HepG2 (cell line): ENCODE data around the gene ZFP69B. TPM values are rescaled to one million over a fixed set of nuclear protein-coding genes. Genes with fewer than 3 reads are reported as not detected.

Source experiments
- AGO2 ChIP-seq: fragments of 200-400 bp; formaldehyde crosslinking; optimal IDR thresholded peaks from 2 replicates; pipeline ENCODE3; 2017; ENCODE audit warnings: mild to moderate bottlenecking, low read depth, low read length, moderate library complexity
- ASH2L ChIP-seq: fragments of 300-600, 200-600 bp; sonication (generic); IDR thresholded peaks from 2 replicates; pipeline ENCODE4 v1.7.0; 2017; ENCODE audit warnings: low read depth, mild to moderate bottlenecking, moderate library complexity, mixed read lengths, low read length; ENCODE audit not compliant: insufficient read length
- ATAD3A ChIP-seq: sonication (generic); formaldehyde crosslinking; IDR thresholded peaks from 2 replicates; pipeline ENCODE4 v1.4.0; 2020; ENCODE audit warnings: missing genetic modification reagents
- DMAP1 ChIP-seq: IDR thresholded peaks from 2 replicates; pipeline ENCODE4 v1.6.1; 2016
- HNRNPLL ChIP-seq: fragments of 200-400 bp; formaldehyde crosslinking; IDR thresholded peaks from 2 replicates; pipeline ENCODE4 v1.6.1; 2017; ENCODE audit warnings: mild to moderate bottlenecking, low read depth, low read length; ENCODE audit not compliant: poor library complexity, severe bottlenecking
- MED8 ChIP-seq: sonication (generic); formaldehyde crosslinking; IDR thresholded peaks from 2 replicates; pipeline ENCODE4 v1.8.1; 2023; ENCODE audit warnings: mild to moderate bottlenecking, missing genetic modification reagents; ENCODE audit not compliant: insufficient replicate concordance
- POGZ ChIP-seq: sonication (generic); formaldehyde crosslinking; IDR thresholded peaks from 2 replicates; pipeline ENCODE4 v1.4.0; 2020; ENCODE audit warnings: mild to moderate bottlenecking, missing genetic modification reagents
- SP4 ChIP-seq: sonication (generic); formaldehyde crosslinking; IDR thresholded peaks from 2 replicates; pipeline ENCODE4 v1.8.1; 2023; ENCODE audit warnings: mild to moderate bottlenecking, missing genetic modification reagents
- YY1 ChIP-seq: IDR thresholded peaks from 2 replicates; pipeline ENCODE4 v1.6.1; 2011; ENCODE audit warnings: low read length, low read depth, moderate library complexity, mild to moderate bottlenecking; ENCODE audit not compliant: insufficient read depth, insufficient replicate concordance
- ZFP62 ChIP-seq: sonication (generic); formaldehyde crosslinking; IDR thresholded peaks from 2 replicates; pipeline ENCODE4 v1.4.0; 2020; ENCODE audit warnings: missing genetic modification reagents
- ZNF354B ChIP-seq: sonication (generic); formaldehyde crosslinking; IDR thresholded peaks from 2 replicates; pipeline ENCODE4 v1.8.0; 2022; ENCODE audit warnings: mild to moderate bottlenecking, missing genetic modification reagents
- ZNF713 ChIP-seq: sonication (generic); formaldehyde crosslinking; IDR thresholded peaks from 2 replicates; pipeline ENCODE4 v1.4.0; 2020; ENCODE audit warnings: mild to moderate bottlenecking, missing genetic modification reagents
- ZNF816 ChIP-seq: sonication (generic); formaldehyde crosslinking; IDR thresholded peaks from 2 replicates; pipeline ENCODE4 v1.8.0; 2022; ENCODE audit warnings: missing genetic modification reagents, mild to moderate bottlenecking, borderline replicate concordance
- polyA plus RNA-seq, 8 experiments: library from polyadenylated mRNA; depleted of rRNA in 3 of 8; stranded (reverse) in 7 of 8; unstranded in 1 of 8; fragments of >200 nt; fragmentation: Illumina TruSeq in 4 of 8; extraction: Trizol in 4 of 8; gene quantifications; 2 replicates each; pipeline versions ENCODE4 v1.2.1 to v1.2.3, GENCODE V29; 2011 to 2016; ENCODE audit warnings: low read depth in 4 of 8, missing spikeins in 1 of 8, mixed read lengths in 1 of 8; ENCODE audit not compliant: insufficient read depth in 1 of 8
- total RNA-seq, 5 experiments: library from RNA; depleted of rRNA; stranded (reverse); fragments of >200 nt; fragmentation: Illumina TruSeq; extraction: Trizol; gene quantifications; 2 replicates each; pipeline ENCODE4 v1.2.3, GENCODE V29; 2016; ENCODE audit warnings: low read depth in 1 of 5
- TF ChIP-seq, protein P1 (sequence below): IDR thresholded peaks from 2 replicates; pipeline ENCODE4 v1.6.1; 2012; ENCODE audit warnings: low read depth, low read length, improper control_type of control experiment
- TF ChIP-seq, protein P2 (sequence below): sonication (generic); formaldehyde crosslinking; IDR thresholded peaks from 2 replicates; pipeline ENCODE4 v1.8.1; 2023; ENCODE audit warnings: mild to moderate bottlenecking, inconsistent platforms, moderate library complexity, missing genetic modification reagents, borderline replicate concordance
- TF ChIP-seq, protein P3 (sequence below): IDR thresholded peaks from 2 replicates; pipeline ENCODE4 v1.6.1; 2016
- TF ChIP-seq, protein P4 (sequence below): sonication (generic); IDR thresholded peaks from 2 replicates; pipeline ENCODE4 v1.6.1; 2016; ENCODE audit warnings: low read depth, borderline replicate concordance
- TF ChIP-seq, protein P5 (sequence below): sonication (generic); formaldehyde crosslinking; conservative IDR thresholded peaks from 2 replicates; pipeline ENCODE4 v1.4.0; 2020; ENCODE audit warnings: mild to moderate bottlenecking, missing genetic modification reagents, moderate library complexity
- TF ChIP-seq, protein P6 (sequence below): sonication (generic); formaldehyde crosslinking; IDR thresholded peaks from 2 replicates; pipeline ENCODE4 v1.8.1; 2022; ENCODE audit warnings: mild to moderate bottlenecking, missing genetic modification reagents

The ZFP69B gene
- total and polyA plus RNA-seq, 2 of the 13 experiments (the other 11 are each of a cell fraction or from before 2014, with no cell fraction given), result 4.6 to 7.7 TPM

DNA sequence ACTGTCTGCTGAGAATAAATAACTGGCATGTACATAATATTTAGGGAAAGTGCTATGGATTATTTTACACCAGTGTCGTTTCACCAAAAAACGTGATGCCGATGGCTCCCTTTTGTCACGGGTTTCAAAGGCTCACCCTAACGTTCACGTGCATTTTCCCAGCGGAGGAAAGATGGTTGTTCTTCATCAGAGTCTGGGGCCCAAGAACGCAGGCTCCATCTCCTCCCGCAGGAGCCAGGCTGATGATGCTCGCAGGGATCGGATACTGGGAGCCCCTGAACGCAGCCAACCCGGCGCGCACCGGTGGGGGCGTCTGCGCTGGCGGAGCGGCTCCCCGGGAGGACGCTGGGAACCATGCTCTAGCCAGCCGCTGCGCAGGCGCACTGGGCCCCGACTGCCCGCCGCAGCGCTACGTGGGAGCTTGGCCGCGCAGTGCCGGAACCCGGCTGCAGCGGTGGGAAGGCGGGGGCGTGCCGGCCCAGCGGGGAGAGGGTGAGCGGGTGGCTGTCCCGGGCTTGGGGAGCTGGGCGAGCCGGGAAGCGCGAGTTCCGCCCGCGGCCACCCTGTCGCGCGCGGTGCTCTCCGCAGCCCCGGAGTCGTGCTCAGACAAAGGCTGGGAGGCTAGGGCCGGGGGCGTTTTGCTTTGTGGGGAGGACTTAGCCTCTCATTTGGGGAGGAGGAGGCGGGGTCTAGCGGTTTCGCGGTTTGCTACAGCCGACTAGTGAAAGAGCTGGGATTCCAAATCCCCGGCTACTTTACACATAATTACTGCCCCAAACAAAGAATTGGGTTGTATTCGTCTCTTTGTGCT lies at the start of gene ZFP69B (continued):
- TF ChIP-seq, protein P1, sequence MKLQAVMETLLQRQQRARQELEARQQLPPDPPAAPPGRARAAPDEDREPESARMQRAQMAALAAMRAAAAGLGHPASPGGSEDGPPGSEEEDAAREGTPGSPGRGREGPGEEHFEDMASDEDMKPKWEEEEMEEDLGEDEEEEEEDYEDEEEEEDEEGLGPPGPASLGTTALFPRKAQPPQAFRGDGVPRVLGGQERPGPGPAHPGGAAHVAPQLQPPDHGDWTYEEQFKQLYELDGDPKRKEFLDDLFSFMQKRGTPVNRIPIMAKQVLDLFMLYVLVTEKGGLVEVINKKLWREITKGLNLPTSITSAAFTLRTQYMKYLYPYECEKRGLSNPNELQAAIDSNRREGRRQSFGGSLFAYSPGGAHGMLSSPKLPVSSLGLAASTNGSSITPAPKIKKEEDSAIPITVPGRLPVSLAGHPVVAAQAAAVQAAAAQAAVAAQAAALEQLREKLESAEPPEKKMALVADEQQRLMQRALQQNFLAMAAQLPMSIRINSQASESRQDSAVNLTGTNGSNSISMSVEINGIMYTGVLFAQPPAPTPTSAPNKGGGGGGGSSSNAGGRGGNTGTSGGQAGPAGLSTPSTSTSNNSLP, result no peak
- TF ChIP-seq DMAP1 (CRISPR knock-in tag) (peak; percentile 53), MED8 (CRISPR knock-in tag) (peak; percentile 54), ASH2L (peak; percentile 73), HNRNPLL (peak; percentile 98), ZNF816 (CRISPR knock-in tag) (0 out of 2 replicates have a peak, but pooled peaks have one; percentile 59), ZFP62 (no peak), ZNF354B (CRISPR knock-in tag) (no peak), POGZ (CRISPR knock-in tag) (peak; percentile 81), SP4 (0 out of 2 replicates have a peak, but pooled peaks have one; percentile 34), ZNF713 (CRISPR knock-in tag) (peak; percentile 65; the same call in 1 of the 2 replicates), YY1 (peak; percentile 76), ATAD3A (CRISPR knock-in tag) (no peak), AGO2 (peak; percentile 42)
- TF ChIP-seq, protein P2, sequence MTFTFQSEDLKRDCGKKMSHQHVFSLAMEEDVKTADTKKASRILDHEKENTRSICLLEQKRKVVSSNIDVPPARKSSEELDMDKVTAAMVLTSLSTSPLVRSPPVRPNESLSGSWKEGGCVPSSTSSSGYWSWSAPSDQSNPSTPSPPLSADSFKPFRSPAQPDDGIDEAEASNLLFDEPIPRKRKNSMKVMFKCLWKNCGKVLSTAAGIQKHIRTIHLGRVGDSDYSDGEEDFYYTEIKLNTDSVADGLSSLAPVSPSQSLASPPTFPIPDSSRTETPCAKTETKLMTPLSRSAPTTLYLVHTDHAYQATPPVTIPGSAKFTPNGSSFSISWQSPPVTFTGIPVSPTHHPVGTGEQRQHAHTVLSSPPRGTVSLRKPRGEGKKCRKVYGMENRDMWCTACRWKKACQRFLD (CRISPR knock-in tag), result 0 out of 2 replicates have a peak, but pooled peaks have one; percentile 54
- TF ChIP-seq, protein P3, sequence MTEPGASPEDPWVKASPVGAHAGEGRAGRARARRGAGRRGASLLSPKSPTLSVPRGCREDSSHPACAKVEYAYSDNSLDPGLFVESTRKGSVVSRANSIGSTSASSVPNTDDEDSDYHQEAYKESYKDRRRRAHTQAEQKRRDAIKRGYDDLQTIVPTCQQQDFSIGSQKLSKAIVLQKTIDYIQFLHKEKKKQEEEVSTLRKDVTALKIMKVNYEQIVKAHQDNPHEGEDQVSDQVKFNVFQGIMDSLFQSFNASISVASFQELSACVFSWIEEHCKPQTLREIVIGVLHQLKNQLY (CRISPR knock-in tag), result 0 out of 2 replicates have a peak, but pooled peaks have one; percentile 17
- TF ChIP-seq, protein P4, sequence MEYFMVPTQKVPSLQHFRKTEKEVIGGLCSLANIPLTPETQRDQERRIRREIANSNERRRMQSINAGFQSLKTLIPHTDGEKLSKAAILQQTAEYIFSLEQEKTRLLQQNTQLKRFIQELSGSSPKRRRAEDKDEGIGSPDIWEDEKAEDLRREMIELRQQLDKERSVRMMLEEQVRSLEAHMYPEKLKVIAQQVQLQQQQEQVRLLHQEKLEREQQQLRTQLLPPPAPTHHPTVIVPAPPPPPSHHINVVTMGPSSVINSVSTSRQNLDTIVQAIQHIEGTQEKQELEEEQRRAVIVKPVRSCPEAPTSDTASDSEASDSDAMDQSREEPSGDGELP, result peak; percentile 20; the same call in 1 of the 2 replicates
- TF ChIP-seq, protein P5, sequence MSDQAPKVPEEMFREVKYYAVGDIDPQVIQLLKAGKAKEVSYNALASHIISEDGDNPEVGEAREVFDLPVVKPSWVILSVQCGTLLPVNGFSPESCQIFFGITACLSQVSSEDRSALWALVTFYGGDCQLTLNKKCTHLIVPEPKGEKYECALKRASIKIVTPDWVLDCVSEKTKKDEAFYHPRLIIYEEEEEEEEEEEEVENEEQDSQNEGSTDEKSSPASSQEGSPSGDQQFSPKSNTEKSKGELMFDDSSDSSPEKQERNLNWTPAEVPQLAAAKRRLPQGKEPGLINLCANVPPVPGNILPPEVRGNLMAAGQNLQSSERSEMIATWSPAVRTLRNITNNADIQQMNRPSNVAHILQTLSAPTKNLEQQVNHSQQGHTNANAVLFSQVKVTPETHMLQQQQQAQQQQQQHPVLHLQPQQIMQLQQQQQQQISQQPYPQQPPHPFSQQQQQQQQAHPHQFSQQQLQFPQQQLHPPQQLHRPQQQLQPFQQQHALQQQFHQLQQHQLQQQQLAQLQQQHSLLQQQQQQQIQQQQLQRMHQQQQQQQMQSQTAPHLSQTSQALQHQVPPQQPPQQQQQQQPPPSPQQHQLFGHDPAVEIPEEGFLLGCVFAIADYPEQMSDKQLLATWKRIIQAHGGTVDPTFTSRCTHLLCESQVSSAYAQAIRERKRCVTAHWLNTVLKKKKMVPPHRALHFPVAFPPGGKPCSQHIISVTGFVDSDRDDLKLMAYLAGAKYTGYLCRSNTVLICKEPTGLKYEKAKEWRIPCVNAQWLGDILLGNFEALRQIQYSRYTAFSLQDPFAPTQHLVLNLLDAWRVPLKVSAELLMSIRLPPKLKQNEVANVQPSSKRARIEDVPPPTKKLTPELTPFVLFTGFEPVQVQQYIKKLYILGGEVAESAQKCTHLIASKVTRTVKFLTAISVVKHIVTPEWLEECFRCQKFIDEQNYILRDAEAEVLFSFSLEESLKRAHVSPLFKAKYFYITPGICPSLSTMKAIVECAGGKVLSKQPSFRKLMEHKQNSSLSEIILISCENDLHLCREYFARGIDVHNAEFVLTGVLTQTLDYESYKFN (CRISPR knock-in tag), result peak; percentile 53; the same call in 1 of the 2 replicates
- TF ChIP-seq, protein P6, sequence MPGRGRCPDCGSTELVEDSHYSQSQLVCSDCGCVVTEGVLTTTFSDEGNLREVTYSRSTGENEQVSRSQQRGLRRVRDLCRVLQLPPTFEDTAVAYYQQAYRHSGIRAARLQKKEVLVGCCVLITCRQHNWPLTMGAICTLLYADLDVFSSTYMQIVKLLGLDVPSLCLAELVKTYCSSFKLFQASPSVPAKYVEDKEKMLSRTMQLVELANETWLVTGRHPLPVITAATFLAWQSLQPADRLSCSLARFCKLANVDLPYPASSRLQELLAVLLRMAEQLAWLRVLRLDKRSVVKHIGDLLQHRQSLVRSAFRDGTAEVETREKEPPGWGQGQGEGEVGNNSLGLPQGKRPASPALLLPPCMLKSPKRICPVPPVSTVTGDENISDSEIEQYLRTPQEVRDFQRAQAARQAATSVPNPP (CRISPR knock-in tag), result no peak
